Measurements from ENCODE around the gene TMEM185B.

DNA sequence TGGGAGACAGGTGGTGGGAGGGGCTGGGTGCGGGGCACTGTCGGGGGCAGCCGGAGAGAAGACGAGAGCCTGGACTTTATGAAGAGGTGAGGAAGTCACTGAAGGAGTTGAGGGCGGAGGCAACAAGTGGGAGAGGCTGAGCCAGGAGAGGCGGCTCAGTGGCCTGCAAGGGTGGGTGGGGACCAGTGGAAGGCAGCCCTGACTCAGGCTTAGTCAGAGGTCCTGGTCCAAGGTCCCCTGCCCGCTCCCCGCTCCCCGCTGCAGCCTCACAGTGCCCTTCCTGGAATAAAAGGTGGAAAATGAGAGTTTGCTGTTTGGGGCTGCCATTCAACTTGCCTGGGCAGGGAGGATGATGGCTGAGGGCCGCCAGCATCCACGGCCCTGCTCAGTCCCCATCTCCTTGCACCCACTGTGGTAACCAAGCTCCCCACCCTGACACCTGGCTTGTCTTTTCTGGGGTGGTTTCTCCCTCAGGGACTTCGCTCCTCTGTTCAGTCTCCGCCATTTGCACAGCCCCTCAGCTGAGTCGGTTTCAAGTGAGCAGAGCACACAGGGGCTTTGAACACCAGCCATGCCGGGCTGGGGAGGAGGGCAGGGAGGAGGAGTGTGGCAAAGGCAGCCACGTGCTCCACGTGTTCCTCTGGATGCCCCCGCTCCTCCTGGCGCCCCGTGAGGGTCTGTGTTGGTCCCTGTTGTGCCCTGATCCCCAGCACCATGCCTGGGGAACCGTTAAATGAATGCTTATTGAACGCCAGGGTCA is 15.7 kb upstream of the TMEM185B start:
- TF ChIP-seq CTCF (IDR thresholded peaks at IDR 0.05; ENCODE audit: insufficient read depth, low read depth, low read length) (no peak), EZH2 (IDR thresholded peaks at IDR 0.05; ENCODE audit: insufficient read depth, low read length) (no peak)

Data from astrocyte (in vitro differentiated cells and primary cell).